ENCODE results near the gene CRTC1.

- TF ChIP-seq ZNF574 (CRISPR knock-in tag; IDR thresholded peaks at IDR 0.05) (no peak), YY1 (IDR thresholded peaks at IDR 0.05; ENCODE audit: insufficient read depth, insufficient replicate concordance, low read depth, low read length) (no peak), ZNF207 (IDR thresholded peaks at IDR 0.05; ENCODE audit: borderline replicate concordance) (no peak), ZEB1 (IDR thresholded peaks at IDR 0.05; ENCODE audit: insufficient replicate concordance, low read depth) (no peak), CTCF (CRISPR knock-in tag; IDR thresholded peaks at IDR 0.05) (no peak), SMARCE1 (IDR thresholded peaks at IDR 0.05; ENCODE audit: borderline replicate concordance) (no peak), HNRNPH1 (optimal IDR thresholded peaks at IDR 0.05; ENCODE audit: low read depth, low read length) (no peak), POLR2A (IDR thresholded peaks at IDR 0.05; ENCODE audit: insufficient read depth in 1 of 2, low read depth in 2 of 2, low read length in 2 of 2) (no peak)
Observed at GRCh38 chr19:18687740-18688465, 4.4 kb downstream of the CRTC1 start.

All from HepG2 (cell line).